GM12801 (cell line): ENCODE measurements around the gene FAM32A.

Source experiments
- TF ChIP-seq, protein P1 (sequence below): IDR thresholded peaks from one replicate; pipeline ENCODE4 v1.5.1; 2011; ENCODE audit warnings: control low read depth; ENCODE audit not compliant: insufficient read length; ENCODE audit errors: extremely low read depth

FAM32A gene

DNA sequence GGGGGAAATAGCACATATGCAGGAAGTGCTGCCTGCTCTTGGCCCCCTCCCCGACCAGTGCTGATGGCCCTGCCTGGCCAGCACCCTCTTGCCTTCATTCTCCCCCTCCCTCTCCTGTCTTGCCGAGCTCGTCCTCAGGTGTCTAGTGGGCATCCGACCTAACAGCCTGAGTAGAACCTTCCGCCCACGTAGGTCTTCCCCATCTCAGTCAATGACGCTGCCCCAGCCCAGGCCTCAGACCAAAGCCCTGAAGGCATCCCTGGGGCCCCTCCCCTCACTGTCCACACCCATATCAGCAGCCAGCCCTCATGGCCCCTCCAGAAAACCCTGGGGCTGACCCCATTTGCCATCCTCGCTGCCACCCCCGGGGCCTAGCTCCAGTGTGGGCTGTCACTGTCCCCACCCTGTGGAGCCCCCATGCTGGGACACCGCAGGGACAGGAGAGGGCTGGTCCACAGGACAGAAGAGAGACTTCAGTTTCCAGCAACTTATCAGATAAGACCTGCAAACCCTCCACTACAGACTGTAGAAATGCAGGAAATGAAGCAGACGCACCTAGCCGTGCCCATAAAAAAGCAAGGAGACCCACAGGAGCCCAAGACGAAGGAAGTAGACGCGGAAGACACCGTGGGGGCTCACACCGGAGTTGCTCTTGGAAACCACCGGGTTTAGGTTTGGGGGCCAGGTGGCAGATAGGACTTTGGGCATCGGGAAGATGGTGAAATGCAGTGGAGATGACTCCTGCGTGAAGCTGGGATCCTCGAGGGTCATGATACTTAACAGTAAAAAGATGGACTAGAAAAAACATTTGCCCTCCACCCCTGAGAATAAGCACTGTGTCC, 50.8 kb downstream of the FAM32A start:
- TF ChIP-seq, protein P1, sequence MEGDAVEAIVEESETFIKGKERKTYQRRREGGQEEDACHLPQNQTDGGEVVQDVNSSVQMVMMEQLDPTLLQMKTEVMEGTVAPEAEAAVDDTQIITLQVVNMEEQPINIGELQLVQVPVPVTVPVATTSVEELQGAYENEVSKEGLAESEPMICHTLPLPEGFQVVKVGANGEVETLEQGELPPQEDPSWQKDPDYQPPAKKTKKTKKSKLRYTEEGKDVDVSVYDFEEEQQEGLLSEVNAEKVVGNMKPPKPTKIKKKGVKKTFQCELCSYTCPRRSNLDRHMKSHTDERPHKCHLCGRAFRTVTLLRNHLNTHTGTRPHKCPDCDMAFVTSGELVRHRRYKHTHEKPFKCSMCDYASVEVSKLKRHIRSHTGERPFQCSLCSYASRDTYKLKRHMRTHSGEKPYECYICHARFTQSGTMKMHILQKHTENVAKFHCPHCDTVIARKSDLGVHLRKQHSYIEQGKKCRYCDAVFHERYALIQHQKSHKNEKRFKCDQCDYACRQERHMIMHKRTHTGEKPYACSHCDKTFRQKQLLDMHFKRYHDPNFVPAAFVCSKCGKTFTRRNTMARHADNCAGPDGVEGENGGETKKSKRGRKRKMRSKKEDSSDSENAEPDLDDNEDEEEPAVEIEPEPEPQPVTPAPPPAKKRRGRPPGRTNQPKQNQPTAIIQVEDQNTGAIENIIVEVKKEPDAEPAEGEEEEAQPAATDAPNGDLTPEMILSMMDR: no peak
